Liver (tissue), 9 donors: ENCODE results near the gene GOPC. TPM values are rescaled to one million over a fixed set of nuclear protein-coding genes. Genes with fewer than 3 reads are reported as not detected.

ENCODE experiments used
- DNase-seq: peaks from one replicate; pipeline ENCODE4 v3.0.0-alpha.2; 2017; ENCODE audit warnings: low spot score
- H3K27ac ChIP-seq, 2 donors: one replicate each; pipeline ENCODE4 v1.7.0; 2013; ENCODE audit warnings: inconsistent platforms in 2 of 2, low read length in 2 of 2, control low read depth in 1 of 2, low read depth in 1 of 2, mild to moderate bottlenecking in 1 of 2
- H3K27me3 ChIP-seq, 4 donors: one replicate each; pipeline versions ENCODE4 v1.6.1 to v1.7.0; 2013; ENCODE audit warnings: low read length in 3 of 4, inconsistent platforms in 1 of 4, mild to moderate bottlenecking in 1 of 4, moderate library complexity in 1 of 4; ENCODE audit not compliant: control insufficient read depth in 4 of 4, insufficient read depth in 4 of 4
- H3K36me3 ChIP-seq, 4 donors: one replicate each; pipeline versions ENCODE4 v1.6.1 to v1.7.0; 2013; ENCODE audit warnings: low read length in 3 of 4, mild to moderate bottlenecking in 3 of 4, low read depth in 1 of 4, moderate library complexity in 1 of 4; ENCODE audit not compliant: control insufficient read depth in 4 of 4, insufficient read depth in 3 of 4
- H3K4me1 ChIP-seq, 4 donors: one replicate each; pipeline versions ENCODE4 v1.6.1 to v1.7.0; 2013; ENCODE audit warnings: low read length in 3 of 4, mild to moderate bottlenecking in 3 of 4, moderate library complexity in 1 of 4; ENCODE audit not compliant: control insufficient read depth in 4 of 4, insufficient read depth in 4 of 4
- H3K4me3 ChIP-seq, 3 donors: one replicate each; pipeline versions ENCODE4 v1.6.1 to v1.7.0; 2013; ENCODE audit warnings: low read length in 3 of 3, control low read depth in 1 of 3, low read depth in 1 of 3, mild to moderate bottlenecking in 1 of 3
- H3K9ac ChIP-seq, 2 donors: one replicate each; pipeline ENCODE4 v1.7.0; 2013; ENCODE audit warnings: low read length in 2 of 2, mild to moderate bottlenecking in 2 of 2, moderate library complexity in 2 of 2, control low read depth in 1 of 2, low read depth in 1 of 2
- H3K9me3 ChIP-seq, 4 donors: one replicate each; pipeline versions ENCODE4 v1.6.1 to v1.7.0; 2013; ENCODE audit warnings: low read length in 3 of 4; ENCODE audit not compliant: control insufficient read depth in 4 of 4
- EGR1 ChIP-seq, 2 donors: IDR thresholded peaks; 2 replicates each; pipeline ENCODE4 v1.6.1; 2016 to 2018; ENCODE audit warnings: antibody characterized with exemption in 2 of 2, low read depth in 2 of 2
- FOXA1 ChIP-seq: IDR thresholded peaks from 2 replicates; pipeline ENCODE4 v1.6.1; 2016; ENCODE audit warnings: antibody characterized with exemption
- GABPA ChIP-seq, 2 donors: IDR thresholded peaks in 1 of 2; conservative IDR thresholded peaks in 1 of 2; 2 replicates each; pipeline ENCODE4 v1.6.1; 2016; ENCODE audit warnings: antibody characterized with exemption in 2 of 2, mild to moderate bottlenecking in 1 of 2, moderate library complexity in 1 of 2
- HNF4A ChIP-seq, 2 donors: conservative IDR thresholded peaks; 2 replicates each; pipeline ENCODE4 v1.6.1; 2016; ENCODE audit warnings: antibody characterized with exemption in 2 of 2, mild to moderate bottlenecking in 2 of 2
- HNF4G ChIP-seq: IDR thresholded peaks from 2 replicates; pipeline ENCODE4 v1.6.1; 2016; ENCODE audit warnings: antibody characterized with exemption
- JUND ChIP-seq, 2 donors: IDR thresholded peaks; 2 replicates each; pipeline ENCODE4 v1.6.1; 2016; ENCODE audit warnings: antibody characterized with exemption in 2 of 2
- NR2F2 ChIP-seq: IDR thresholded peaks from 2 replicates; pipeline ENCODE4 v1.6.1; 2016; ENCODE audit warnings: antibody characterized with exemption
- RAD21 ChIP-seq, 2 donors: IDR thresholded peaks; 2 replicates each; pipeline ENCODE4 v1.6.1; 2016; ENCODE audit warnings: antibody characterized with exemption in 2 of 2, mild to moderate bottlenecking in 2 of 2
- RXRA ChIP-seq, 2 donors: IDR thresholded peaks; 2 replicates each; pipeline ENCODE4 v1.6.1; 2017 to 2018; ENCODE audit warnings: antibody characterized with exemption in 2 of 2, mild to moderate bottlenecking in 1 of 2
- SP1 ChIP-seq: IDR thresholded peaks from 2 replicates; pipeline ENCODE4 v1.6.1; 2018; ENCODE audit warnings: antibody characterized with exemption, mild to moderate bottlenecking
- YY1 ChIP-seq: IDR thresholded peaks from 2 replicates; pipeline ENCODE4 v1.6.1; 2016; ENCODE audit warnings: antibody characterized with exemption, mild to moderate bottlenecking
- WGBS: extraction: QIAGEN DNeasy Blood & Tissue Kit; methylation state at CpG from one replicate; pipeline ENCODE4 v1.1.7; 2013; 5-methylcytosine and 5-hydroxymethylcytosine counted together
- polyA plus RNA-seq, 2 donors: library from polyadenylated mRNA; stranded (reverse) in 1 of 2; unstranded in 1 of 2; fragments of 200-250 nt in 1 of 2; fragments of >200 nt in 1 of 2; fragmentation: Nextera tagmentation in 1 of 2; extraction: Ambion mirVana in 1 of 2; gene quantifications; one replicate each; pipeline versions ENCODE4 v1.2.1 to v1.2.3, GENCODE V29; 2013 to 2015
- total RNA-seq, 2 donors: library from RNA; depleted of rRNA; stranded (reverse); fragments of >200 nt; gene quantifications; one replicate each; pipeline ENCODE4 v1.2.3, GENCODE V29; 2014
- TF ChIP-seq, protein P1 (sequence below): IDR thresholded peaks from 2 replicates; pipeline ENCODE4 v1.6.1; 2016; ENCODE audit warnings: antibody characterized with exemption
- TF ChIP-seq, protein P2 (sequence below): IDR thresholded peaks from 2 replicates; pipeline ENCODE4 v1.6.1; 2016; ENCODE audit warnings: antibody characterized with exemption
- TF ChIP-seq, protein P3 (sequence below): fragments of 150-350 bp; IDR thresholded peaks from 2 replicates; pipeline ENCODE4 v1.5.1; 2017; ENCODE audit warnings: improper control_type of control experiment, low read depth, low read length; ENCODE audit not compliant: missing input control
- TF ChIP-seq, protein P4 (sequence below): IDR thresholded peaks from 2 replicates; pipeline ENCODE4 v1.6.1; 2016; ENCODE audit warnings: antibody characterized with exemption, mild to moderate bottlenecking
- TF ChIP-seq, protein P5 (sequence below): IDR thresholded peaks from 2 replicates; pipeline ENCODE4 v1.6.1; 2016; ENCODE audit warnings: antibody characterized with exemption
- donor health status: healthy.
- donor health status: healthy.
- donor health status: healthy.
- donor health status: healthy.
- donor health status: healthy.

The GOPC gene
- total and polyA plus RNA-seq, 4 donors = 7.4 to 17.8 (median 11.4) TPM

DNA sequence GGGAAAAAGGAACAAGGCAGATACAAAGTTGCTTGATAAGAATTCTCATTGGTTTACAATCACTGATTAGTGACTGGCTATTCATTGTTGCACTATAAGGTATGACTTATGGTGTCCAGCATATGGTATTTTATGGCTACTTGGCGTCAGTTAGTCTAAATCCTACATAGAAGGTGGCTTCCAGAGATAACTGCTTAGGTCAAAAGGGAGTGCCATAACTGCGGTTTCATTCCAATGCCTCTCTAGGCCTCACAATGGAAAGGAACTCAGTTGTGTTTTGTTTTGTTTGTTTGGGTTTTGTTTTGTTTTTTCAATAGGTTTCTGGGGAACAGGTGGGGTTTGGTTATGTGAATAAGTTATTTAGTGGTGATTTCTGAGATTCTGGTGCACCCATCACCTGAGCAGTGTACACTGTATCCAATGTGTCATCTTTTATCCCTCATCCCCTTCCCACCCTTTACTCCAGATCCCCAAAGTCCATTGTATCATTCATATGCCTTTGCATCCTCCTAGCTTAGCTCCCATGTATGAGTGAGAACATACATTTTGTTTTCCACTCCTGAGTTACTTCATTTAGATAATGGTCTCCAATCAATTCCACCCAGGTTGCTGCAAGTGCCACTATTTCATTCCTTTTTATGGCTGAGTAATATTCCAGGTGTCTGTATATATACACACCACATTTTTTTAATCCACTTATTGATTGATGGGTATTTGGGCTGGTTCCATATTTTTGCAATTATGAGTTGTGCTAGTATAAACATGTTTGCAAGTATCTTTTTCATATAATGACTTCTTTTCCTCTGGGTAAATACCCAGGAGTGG, 7.0 kb downstream of the GOPC start:
- no peak overlapping the region for H3K4me3 ChIP-seq
- H3K27me3 ChIP-seq = no peaks in the 10 kb centered on the region
- H3K4me1 ChIP-seq = peaks cover 0 to 11% (median 5%) of the 10 kb centered on the region in 4 donors
- H3K27ac ChIP-seq = no peak overlapping the region
- TF ChIP-seq HNF4G (no peak), JUND (IDR thresholded peaks at IDR 0.05) (no peak), GABPA (IDR thresholded peaks at IDR 0.05 in 1 of 2, conservative IDR thresholded peaks at IDR 0.05 in 1 of 2) (no peak), HNF4A (conservative IDR thresholded peaks at IDR 0.05) (no peak), NR2F2 (no peak), YY1 (no peak), RXRA (IDR thresholded peaks at IDR 0.05) (no peak), RAD21 (IDR thresholded peaks at IDR 0.05) (no peak), EGR1 (IDR thresholded peaks at IDR 0.05; ENCODE audit: low read depth in 2 of 2) (no peak), SP1 (no peak), FOXA1 (no peak)
- TF ChIP-seq, protein P1, sequence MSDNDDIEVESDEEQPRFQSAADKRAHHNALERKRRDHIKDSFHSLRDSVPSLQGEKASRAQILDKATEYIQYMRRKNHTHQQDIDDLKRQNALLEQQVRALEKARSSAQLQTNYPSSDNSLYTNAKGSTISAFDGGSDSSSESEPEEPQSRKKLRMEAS = no peak
- TF ChIP-seq, protein P2, sequence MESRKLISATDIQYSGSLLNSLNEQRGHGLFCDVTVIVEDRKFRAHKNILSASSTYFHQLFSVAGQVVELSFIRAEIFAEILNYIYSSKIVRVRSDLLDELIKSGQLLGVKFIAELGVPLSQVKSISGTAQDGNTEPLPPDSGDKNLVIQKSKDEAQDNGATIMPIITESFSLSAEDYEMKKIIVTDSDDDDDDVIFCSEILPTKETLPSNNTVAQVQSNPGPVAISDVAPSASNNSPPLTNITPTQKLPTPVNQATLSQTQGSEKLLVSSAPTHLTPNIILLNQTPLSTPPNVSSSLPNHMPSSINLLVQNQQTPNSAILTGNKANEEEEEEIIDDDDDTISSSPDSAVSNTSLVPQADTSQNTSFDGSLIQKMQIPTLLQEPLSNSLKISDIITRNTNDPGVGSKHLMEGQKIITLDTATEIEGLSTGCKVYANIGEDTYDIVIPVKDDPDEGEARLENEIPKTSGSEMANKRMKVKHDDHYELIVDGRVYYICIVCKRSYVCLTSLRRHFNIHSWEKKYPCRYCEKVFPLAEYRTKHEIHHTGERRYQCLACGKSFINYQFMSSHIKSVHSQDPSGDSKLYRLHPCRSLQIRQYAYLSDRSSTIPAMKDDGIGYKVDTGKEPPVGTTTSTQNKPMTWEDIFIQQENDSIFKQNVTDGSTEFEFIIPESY = no peak
- TF ChIP-seq, protein P3, sequence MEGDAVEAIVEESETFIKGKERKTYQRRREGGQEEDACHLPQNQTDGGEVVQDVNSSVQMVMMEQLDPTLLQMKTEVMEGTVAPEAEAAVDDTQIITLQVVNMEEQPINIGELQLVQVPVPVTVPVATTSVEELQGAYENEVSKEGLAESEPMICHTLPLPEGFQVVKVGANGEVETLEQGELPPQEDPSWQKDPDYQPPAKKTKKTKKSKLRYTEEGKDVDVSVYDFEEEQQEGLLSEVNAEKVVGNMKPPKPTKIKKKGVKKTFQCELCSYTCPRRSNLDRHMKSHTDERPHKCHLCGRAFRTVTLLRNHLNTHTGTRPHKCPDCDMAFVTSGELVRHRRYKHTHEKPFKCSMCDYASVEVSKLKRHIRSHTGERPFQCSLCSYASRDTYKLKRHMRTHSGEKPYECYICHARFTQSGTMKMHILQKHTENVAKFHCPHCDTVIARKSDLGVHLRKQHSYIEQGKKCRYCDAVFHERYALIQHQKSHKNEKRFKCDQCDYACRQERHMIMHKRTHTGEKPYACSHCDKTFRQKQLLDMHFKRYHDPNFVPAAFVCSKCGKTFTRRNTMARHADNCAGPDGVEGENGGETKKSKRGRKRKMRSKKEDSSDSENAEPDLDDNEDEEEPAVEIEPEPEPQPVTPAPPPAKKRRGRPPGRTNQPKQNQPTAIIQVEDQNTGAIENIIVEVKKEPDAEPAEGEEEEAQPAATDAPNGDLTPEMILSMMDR = no peak
- TF ChIP-seq, protein P4, sequence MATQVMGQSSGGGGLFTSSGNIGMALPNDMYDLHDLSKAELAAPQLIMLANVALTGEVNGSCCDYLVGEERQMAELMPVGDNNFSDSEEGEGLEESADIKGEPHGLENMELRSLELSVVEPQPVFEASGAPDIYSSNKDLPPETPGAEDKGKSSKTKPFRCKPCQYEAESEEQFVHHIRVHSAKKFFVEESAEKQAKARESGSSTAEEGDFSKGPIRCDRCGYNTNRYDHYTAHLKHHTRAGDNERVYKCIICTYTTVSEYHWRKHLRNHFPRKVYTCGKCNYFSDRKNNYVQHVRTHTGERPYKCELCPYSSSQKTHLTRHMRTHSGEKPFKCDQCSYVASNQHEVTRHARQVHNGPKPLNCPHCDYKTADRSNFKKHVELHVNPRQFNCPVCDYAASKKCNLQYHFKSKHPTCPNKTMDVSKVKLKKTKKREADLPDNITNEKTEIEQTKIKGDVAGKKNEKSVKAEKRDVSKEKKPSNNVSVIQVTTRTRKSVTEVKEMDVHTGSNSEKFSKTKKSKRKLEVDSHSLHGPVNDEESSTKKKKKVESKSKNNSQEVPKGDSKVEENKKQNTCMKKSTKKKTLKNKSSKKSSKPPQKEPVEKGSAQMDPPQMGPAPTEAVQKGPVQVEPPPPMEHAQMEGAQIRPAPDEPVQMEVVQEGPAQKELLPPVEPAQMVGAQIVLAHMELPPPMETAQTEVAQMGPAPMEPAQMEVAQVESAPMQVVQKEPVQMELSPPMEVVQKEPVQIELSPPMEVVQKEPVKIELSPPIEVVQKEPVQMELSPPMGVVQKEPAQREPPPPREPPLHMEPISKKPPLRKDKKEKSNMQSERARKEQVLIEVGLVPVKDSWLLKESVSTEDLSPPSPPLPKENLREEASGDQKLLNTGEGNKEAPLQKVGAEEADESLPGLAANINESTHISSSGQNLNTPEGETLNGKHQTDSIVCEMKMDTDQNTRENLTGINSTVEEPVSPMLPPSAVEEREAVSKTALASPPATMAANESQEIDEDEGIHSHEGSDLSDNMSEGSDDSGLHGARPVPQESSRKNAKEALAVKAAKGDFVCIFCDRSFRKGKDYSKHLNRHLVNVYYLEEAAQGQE = no peak
- TF ChIP-seq, protein P5, sequence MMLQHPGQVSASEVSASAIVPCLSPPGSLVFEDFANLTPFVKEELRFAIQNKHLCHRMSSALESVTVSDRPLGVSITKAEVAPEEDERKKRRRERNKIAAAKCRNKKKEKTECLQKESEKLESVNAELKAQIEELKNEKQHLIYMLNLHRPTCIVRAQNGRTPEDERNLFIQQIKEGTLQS = no peak
- H3K36me3 ChIP-seq = peaks cover 0 to 3% (median under 1%) of the 10 kb centered on the region in 4 donors
- no peaks in the 10 kb centered on the region for H3K9me3 ChIP-seq
- WGBS = 90% methylated on average over 2 of the region's 2 CpGs
- H3K9ac ChIP-seq = no peak overlapping the region
- DNase-seq = no peak
